OCI-LY7 (cell line): ENCODE results near the gene SESN2.

Experiments used
- EZH2phosphoT487 ChIP-seq: fragments of 200-600 bp; sonication (generic); IDR thresholded peaks from 2 replicates; pipeline ENCODE4 v1.6.1; 2018; ENCODE audit warnings: low read depth, borderline replicate concordance, mild to moderate bottlenecking, mixed run types, antibody characterized with exemption, low read length, moderate library complexity, mixed read lengths
- TF ChIP-seq, protein P1 (sequence below): fragments of 200-600 bp; sonication (generic); conservative IDR thresholded peaks from 2 replicates; pipeline ENCODE4 v1.5.1; 2014; ENCODE audit warnings: mild to moderate bottlenecking, antibody characterized with exemption, low read length, moderate library complexity, mixed read lengths

DNA sequence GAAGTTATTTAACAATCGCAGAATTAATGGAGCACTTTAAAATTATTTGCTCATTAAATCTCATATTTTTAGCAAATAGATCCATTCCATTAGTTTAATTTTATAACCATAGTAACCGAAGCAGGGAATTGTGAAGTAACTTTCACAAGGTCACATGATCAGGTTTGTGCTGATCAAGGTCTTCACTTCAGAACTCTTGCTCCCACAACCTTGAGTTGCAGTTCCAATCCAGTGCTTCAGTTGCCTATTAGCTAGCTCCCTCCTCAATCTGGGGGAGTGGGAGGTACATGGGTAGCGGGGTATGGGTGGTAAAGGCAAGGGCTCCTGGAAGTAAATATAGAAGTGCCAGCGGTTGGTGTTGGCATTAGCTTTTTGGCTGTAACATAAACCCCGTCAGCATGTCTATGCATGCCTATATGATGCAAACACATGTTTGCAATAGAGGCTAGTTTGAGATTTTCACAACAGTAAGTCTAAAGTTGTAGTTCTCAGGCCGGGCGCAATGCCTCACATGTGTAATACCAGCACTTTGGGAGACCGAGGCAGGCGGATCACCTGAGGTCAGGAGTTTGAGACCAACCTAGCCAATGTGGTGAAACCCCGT is 17.6 kb upstream of the SESN2 start:
- TF ChIP-seq, protein P1, sequence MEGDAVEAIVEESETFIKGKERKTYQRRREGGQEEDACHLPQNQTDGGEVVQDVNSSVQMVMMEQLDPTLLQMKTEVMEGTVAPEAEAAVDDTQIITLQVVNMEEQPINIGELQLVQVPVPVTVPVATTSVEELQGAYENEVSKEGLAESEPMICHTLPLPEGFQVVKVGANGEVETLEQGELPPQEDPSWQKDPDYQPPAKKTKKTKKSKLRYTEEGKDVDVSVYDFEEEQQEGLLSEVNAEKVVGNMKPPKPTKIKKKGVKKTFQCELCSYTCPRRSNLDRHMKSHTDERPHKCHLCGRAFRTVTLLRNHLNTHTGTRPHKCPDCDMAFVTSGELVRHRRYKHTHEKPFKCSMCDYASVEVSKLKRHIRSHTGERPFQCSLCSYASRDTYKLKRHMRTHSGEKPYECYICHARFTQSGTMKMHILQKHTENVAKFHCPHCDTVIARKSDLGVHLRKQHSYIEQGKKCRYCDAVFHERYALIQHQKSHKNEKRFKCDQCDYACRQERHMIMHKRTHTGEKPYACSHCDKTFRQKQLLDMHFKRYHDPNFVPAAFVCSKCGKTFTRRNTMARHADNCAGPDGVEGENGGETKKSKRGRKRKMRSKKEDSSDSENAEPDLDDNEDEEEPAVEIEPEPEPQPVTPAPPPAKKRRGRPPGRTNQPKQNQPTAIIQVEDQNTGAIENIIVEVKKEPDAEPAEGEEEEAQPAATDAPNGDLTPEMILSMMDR = no peak
- TF ChIP-seq EZH2phosphoT487 = no peak
